Measurements from ENCODE around the gene LSM14B.

The LSM14B gene

DNA sequence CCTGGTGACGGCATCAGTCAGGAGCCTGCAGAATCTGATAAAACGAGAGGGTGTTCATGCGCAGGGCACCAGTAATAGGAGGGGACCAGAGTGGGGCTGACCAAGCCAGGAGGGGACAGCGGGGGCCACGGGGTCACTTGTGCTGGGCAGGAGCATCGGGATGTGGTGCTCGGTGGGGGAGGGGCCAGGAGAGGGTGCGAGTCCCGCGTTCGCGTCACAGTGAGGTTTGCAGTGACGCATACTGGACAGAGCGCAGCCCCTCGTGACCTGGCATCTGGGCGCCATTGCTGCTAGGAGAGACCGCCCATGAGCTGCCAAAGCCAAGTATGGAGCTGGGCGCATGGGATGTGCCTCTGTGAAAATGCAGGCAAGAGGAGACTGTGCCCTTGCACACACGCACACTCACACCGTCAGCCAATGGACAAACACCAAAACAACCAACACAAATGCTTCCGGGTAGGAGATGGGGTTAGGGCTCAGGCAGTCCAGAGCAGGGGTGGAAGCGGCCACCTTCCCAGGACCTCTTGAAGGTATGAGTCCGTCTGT is 46.7 kb downstream of the LSM14B start:
- 97% methylated on average over 21 of the region's 23 CpGs for WGBS
- no peak for DNase-seq
- Histone ChIP-seq H2BK15ac (ENCODE audit: low read depth, poor library complexity, severe bottlenecking) (no peak overlapping the region), H2BK5ac (ENCODE audit: low read depth, low read length, poor library complexity, severe bottlenecking) (no peak overlapping the region), H4K91ac (ENCODE audit: low read length) (no peak overlapping the region), H3K18ac (ENCODE audit: low read depth in 1 of 2, low read length in 2 of 2) (no peak overlapping the region), H3K9me3 (ENCODE audit: control insufficient read depth, low read length) (no peaks in the 10 kb centered on the region), H2BK120ac (ENCODE audit: low read depth, low read length) (no peak overlapping the region), H2AK5ac (ENCODE audit: low read length, severe bottlenecking) (no peak overlapping the region), H3K79me1 (replicated peaks; ENCODE audit: low read length, poor library complexity, severe bottlenecking) (peaks cover 20% of the 10 kb centered on the region), H3K9ac (ENCODE audit: low read length) (no peak overlapping the region), H2AFZ (ENCODE audit: low read depth, low read length) (no peak overlapping the region), H3K4me2 (ENCODE audit: low read length, poor library complexity, severe bottlenecking) (no peak overlapping the region), H3K4me1 (ENCODE audit: control insufficient read depth, insufficient read depth, low read depth, low read length) (no peaks in the 10 kb centered on the region), H3K27ac (ENCODE audit: low read length, poor library complexity, severe bottlenecking) (no peak overlapping the region), H3K4me3 (ENCODE audit: insufficient read depth in 1 of 2, low read depth in 1 of 2, low read length in 2 of 2) (no peak overlapping the region), H3K23ac (ENCODE audit: low read length in 2 of 2) (no peak overlapping the region), H2BK12ac (ENCODE audit: low read length in 2 of 2) (no peak overlapping the region), H3K4ac (ENCODE audit: low read depth in 1 of 2, low read length in 2 of 2) (no peak overlapping the region), H4K8ac (ENCODE audit: low read length) (no peak overlapping the region), H3K27me3 (ENCODE audit: control insufficient read depth in 1 of 2, insufficient read depth in 1 of 2, low read length in 2 of 2) (no peaks in the 10 kb centered on the region), H3K36me3 (ENCODE audit: control insufficient read depth in 1 of 2, insufficient read depth in 2 of 2, low read depth in 1 of 2, low read length in 2 of 2) (peaks cover 60 to 68% of the 10 kb centered on the region in 2 experiments), H3K14ac (ENCODE audit: low read length in 2 of 2) (no peak overlapping the region)

DNA sequence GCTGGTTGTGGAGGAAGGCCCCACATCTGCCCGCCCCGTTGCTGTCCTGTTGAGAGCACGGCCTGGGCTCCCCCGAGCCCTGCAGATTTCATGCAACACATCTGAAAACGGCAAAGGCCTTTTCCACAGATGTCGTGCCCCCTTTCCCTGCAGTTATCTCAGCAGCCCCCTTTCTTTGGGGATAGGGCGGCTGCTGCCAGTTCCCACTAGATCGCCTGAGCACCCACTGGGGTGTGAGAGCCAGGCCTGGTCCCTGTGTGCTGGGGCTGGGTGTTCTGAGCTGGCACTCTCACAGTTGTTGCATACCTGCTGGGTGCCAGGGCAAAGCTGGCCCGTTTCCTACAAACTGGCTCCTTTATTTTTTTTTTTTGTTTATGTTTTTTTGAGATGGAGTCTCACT is 48.3 kb downstream of the LSM14B start:
- Histone ChIP-seq H2BK15ac (ENCODE audit: low read depth, poor library complexity, severe bottlenecking) (no peak overlapping the region), H3K4ac (ENCODE audit: low read depth in 1 of 2, low read length in 2 of 2) (no peak overlapping the region), H3K4me3 (ENCODE audit: insufficient read depth in 1 of 2, low read depth in 1 of 2, low read length in 2 of 2) (no peak overlapping the region), H3K27me3 (ENCODE audit: control insufficient read depth in 1 of 2, insufficient read depth in 1 of 2, low read length in 2 of 2) (no peaks in the 10 kb centered on the region), H3K27ac (ENCODE audit: low read length, poor library complexity, severe bottlenecking) (no peak overlapping the region), H4K91ac (ENCODE audit: low read length) (no peak overlapping the region), H3K36me3 (ENCODE audit: control insufficient read depth in 1 of 2, insufficient read depth in 2 of 2, low read depth in 1 of 2, low read length in 2 of 2) (peaks cover 60 to 68% of the 10 kb centered on the region in 2 experiments), H3K18ac (ENCODE audit: low read depth in 1 of 2, low read length in 2 of 2) (no peak overlapping the region), H3K4me2 (ENCODE audit: low read length, poor library complexity, severe bottlenecking) (no peak overlapping the region), H4K8ac (ENCODE audit: low read length) (no peak overlapping the region), H2AFZ (ENCODE audit: low read depth, low read length) (no peak overlapping the region), H3K9ac (ENCODE audit: low read length) (no peak overlapping the region), H3K79me1 (replicated peaks; ENCODE audit: low read length, poor library complexity, severe bottlenecking) (peaks cover 26% of the 10 kb centered on the region), H2BK120ac (ENCODE audit: low read depth, low read length) (no peak overlapping the region), H2BK5ac (ENCODE audit: low read depth, low read length, poor library complexity, severe bottlenecking) (no peak overlapping the region), H3K14ac (ENCODE audit: low read length in 2 of 2) (no peak overlapping the region), H3K4me1 (ENCODE audit: control insufficient read depth, insufficient read depth, low read depth, low read length) (no peaks in the 10 kb centered on the region), H3K9me3 (ENCODE audit: control insufficient read depth, low read length) (no peaks in the 10 kb centered on the region), H2BK12ac (ENCODE audit: low read length in 2 of 2) (no peak overlapping the region), H2AK5ac (ENCODE audit: low read length, severe bottlenecking) (no peak overlapping the region), H3K23ac (ENCODE audit: low read length in 2 of 2) (no peak overlapping the region)
- no peak for DNase-seq
- WGBS, result 98% methylated on average over 8 of the region's 9 CpGs

DNA sequence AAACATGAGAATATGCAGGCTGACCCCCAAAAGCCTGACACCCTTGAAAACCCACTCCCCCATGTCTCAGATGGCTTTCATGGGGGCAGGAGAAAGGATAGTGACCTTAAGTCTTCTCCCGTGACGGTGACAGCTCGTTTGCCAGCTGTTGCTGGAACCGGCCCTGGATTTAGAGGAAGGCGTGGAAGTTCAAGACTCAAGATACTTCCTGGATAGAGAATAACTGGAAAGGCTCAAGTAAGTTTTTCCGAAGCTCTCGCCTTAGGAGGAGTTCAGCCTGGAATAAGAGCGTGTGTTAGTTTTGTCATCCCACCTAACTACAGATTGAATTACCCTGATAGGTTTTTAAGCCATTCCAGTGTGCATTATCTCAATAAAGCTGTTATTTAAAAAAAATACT is 49.0 kb downstream of the LSM14B start:
- no peak overlapping the region for H3K27ac ChIP-seq (ENCODE audit: low read length, poor library complexity, severe bottlenecking)
- no peak overlapping the region for H2AFZ ChIP-seq (ENCODE audit: low read depth, low read length)
- no peak overlapping the region for H4K8ac ChIP-seq (ENCODE audit: low read length)
- H3K9me3 ChIP-seq (ENCODE audit: control insufficient read depth, low read length), result no peaks in the 10 kb centered on the region
- no peak overlapping the region for H3K4me2 ChIP-seq (ENCODE audit: low read length, poor library complexity, severe bottlenecking)
- H3K27me3 ChIP-seq (ENCODE audit: control insufficient read depth in 1 of 2, insufficient read depth in 1 of 2, low read length in 2 of 2), result no peaks in the 10 kb centered on the region
- H3K4me1 ChIP-seq (ENCODE audit: control insufficient read depth, insufficient read depth, low read depth, low read length), result no peaks in the 10 kb centered on the region
- no peak overlapping the region for H2AK5ac ChIP-seq (ENCODE audit: low read length, severe bottlenecking)
- no peak overlapping the region for H2BK120ac ChIP-seq (ENCODE audit: low read depth, low read length)
- no peak for DNase-seq
- no peak overlapping the region for H3K18ac ChIP-seq (ENCODE audit: low read depth in 1 of 2, low read length in 2 of 2)
- WGBS, result 96% methylated on average over 8 of the region's 8 CpGs
- peaks cover 60 to 67% of the 10 kb centered on the region in 2 experiments for H3K36me3 ChIP-seq (ENCODE audit: control insufficient read depth in 1 of 2, insufficient read depth in 2 of 2, low read depth in 1 of 2, low read length in 2 of 2)
- H3K23ac ChIP-seq (ENCODE audit: low read length in 2 of 2), result no peak overlapping the region
- H2BK5ac ChIP-seq (ENCODE audit: low read depth, low read length, poor library complexity, severe bottlenecking), result no peak overlapping the region
- no peak overlapping the region for H3K4ac ChIP-seq (ENCODE audit: low read depth in 1 of 2, low read length in 2 of 2)
- no peak overlapping the region for H2BK12ac ChIP-seq (ENCODE audit: low read length in 2 of 2)
- no peak overlapping the region for H3K9ac ChIP-seq (ENCODE audit: low read length)
- H4K91ac ChIP-seq (ENCODE audit: low read length), result no peak overlapping the region
- no peak overlapping the region for H3K4me3 ChIP-seq (ENCODE audit: insufficient read depth in 1 of 2, low read depth in 1 of 2, low read length in 2 of 2)
- no peak overlapping the region for H2BK15ac ChIP-seq (ENCODE audit: low read depth, poor library complexity, severe bottlenecking)
- no peak overlapping the region for H3K14ac ChIP-seq (ENCODE audit: low read length in 2 of 2)
- peaks cover 21% of the 10 kb centered on the region for H3K79me1 ChIP-seq (replicated peaks; ENCODE audit: low read length, poor library complexity, severe bottlenecking)

DNA sequence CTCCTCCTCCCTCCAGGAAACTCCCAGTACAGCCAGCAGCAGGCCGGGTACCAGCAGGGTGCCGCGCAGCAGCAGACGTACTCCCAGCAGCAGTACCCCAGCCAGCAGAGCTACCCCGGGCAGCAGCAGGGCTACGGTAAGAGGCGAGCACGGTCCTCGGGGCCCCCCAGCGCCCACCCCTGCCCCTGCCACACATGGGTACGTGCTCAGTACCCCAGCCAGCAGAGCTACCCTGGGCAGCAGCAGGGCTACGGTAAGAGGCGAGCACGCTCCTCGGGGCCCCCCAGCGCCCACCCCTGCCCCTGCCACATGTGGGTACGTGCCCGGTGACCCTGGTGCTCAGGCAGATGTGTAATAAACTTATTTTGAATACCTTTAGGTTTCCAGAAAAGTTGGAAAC is 50.4 kb downstream of the LSM14B start:
- peaks cover 10% of the 10 kb centered on the region for H3K4me1 ChIP-seq (ENCODE audit: control insufficient read depth, insufficient read depth, low read depth, low read length)
- no peak overlapping the region for H3K4me2 ChIP-seq (ENCODE audit: low read length, poor library complexity, severe bottlenecking)
- WGBS, result 97% methylated on average over 18 of the region's 18 CpGs
- H3K14ac ChIP-seq (ENCODE audit: low read length in 2 of 2), result no peak overlapping the region
- H3K9me3 ChIP-seq (ENCODE audit: control insufficient read depth, low read length), result no peaks in the 10 kb centered on the region
- no peak for DNase-seq
- no peak overlapping the region for H4K91ac ChIP-seq (ENCODE audit: low read length)
- H3K27me3 ChIP-seq (ENCODE audit: control insufficient read depth in 1 of 2, insufficient read depth in 1 of 2, low read length in 2 of 2), result no peaks in the 10 kb centered on the region
- H3K9ac ChIP-seq (ENCODE audit: low read length), result no peak overlapping the region
- H3K4me3 ChIP-seq (ENCODE audit: insufficient read depth in 1 of 2, low read depth in 1 of 2, low read length in 2 of 2), result no peak overlapping the region
- no peak overlapping the region for H3K18ac ChIP-seq (ENCODE audit: low read depth in 1 of 2, low read length in 2 of 2)
- H2BK15ac ChIP-seq (ENCODE audit: low read depth, poor library complexity, severe bottlenecking), result no peak overlapping the region
- H2BK120ac ChIP-seq (ENCODE audit: low read depth, low read length), result no peak overlapping the region
- no peak overlapping the region for H2BK12ac ChIP-seq (ENCODE audit: low read length in 2 of 2)
- H2BK5ac ChIP-seq (ENCODE audit: low read depth, low read length, poor library complexity, severe bottlenecking), result no peak overlapping the region
- H2AK5ac ChIP-seq (ENCODE audit: low read length, severe bottlenecking), result no peak overlapping the region
- H4K8ac ChIP-seq (ENCODE audit: low read length), result no peak overlapping the region
- H3K79me1 ChIP-seq (replicated peaks; ENCODE audit: low read length, poor library complexity, severe bottlenecking), result peaks cover 19% of the 10 kb centered on the region
- no peak overlapping the region for H3K27ac ChIP-seq (ENCODE audit: low read length, poor library complexity, severe bottlenecking)
- H3K23ac ChIP-seq (ENCODE audit: low read length in 2 of 2), result no peak overlapping the region
- H2AFZ ChIP-seq (ENCODE audit: low read depth, low read length), result no peak overlapping the region
- H3K36me3 ChIP-seq (ENCODE audit: control insufficient read depth in 1 of 2, insufficient read depth in 2 of 2, low read depth in 1 of 2, low read length in 2 of 2), result peaks cover 56 to 66% of the 10 kb centered on the region in 2 experiments
- H3K4ac ChIP-seq (ENCODE audit: low read depth in 1 of 2, low read length in 2 of 2), result no peak overlapping the region
